GM23248 (cell line): Measurements from ENCODE around the gene MYOM3.

Experiments used
- EZH2 ChIP-seq: fragments of 200-600 bp; sonication (generic); IDR thresholded peaks from 2 replicates; pipeline ENCODE4 v1.6.1; 2018; ENCODE audit warnings: antibody characterized with exemption, mild to moderate bottlenecking; ENCODE audit not compliant: insufficient read depth, poor library complexity, severe bottlenecking
- EZH2phosphoT487 ChIP-seq: fragments of 200-600 bp; sonication (generic); IDR thresholded peaks from 2 replicates; pipeline ENCODE4 v1.6.1; 2018; ENCODE audit warnings: antibody characterized with exemption, moderate library complexity, mild to moderate bottlenecking, low read depth; ENCODE audit not compliant: insufficient read depth

GRCh38 chr1:24071941-24072340, 40.0 kb downstream of the MYOM3 start:
- TF ChIP-seq EZH2 (no peak), EZH2phosphoT487 (no peak)
